Left lung (tissue), 10 donors: ENCODE results near the gene DDX41. TPM values are rescaled to one million over a fixed set of nuclear protein-coding genes. Genes with fewer than 3 reads are reported as not detected.

Experiments
- ATAC-seq: fragments of 200-7000 bp; cut with Tn5 transposase; one replicate; pipeline ENCODE4 v1.9.1; 2020; ENCODE audit warnings: moderate library complexity
- DNase-seq, 4 donors: peaks; one replicate each; pipeline ENCODE4 v3.0.0-alpha.2; 2013 to 2020
- H3K27ac ChIP-seq, 2 donors: fragments of 200-600 bp; sonication (generic) in 1 of 2; one replicate each; pipeline versions ENCODE4 v1.5.0 to v1.8.0; 2020 to 2021
- H3K27me3 ChIP-seq, 2 donors: fragments of 200-600 bp; sonication (generic) in 1 of 2; one replicate each; pipeline versions ENCODE4 v1.5.0 to v1.8.0; 2020 to 2021
- H3K36me3 ChIP-seq, 2 donors: fragments of 200-600 bp; sonication (generic) in 1 of 2; one replicate each; pipeline versions ENCODE4 v1.5.0 to v1.8.0; 2020 to 2021
- H3K4me1 ChIP-seq, 2 donors: fragments of 200-600 bp; one replicate each; pipeline ENCODE4 v1.8.0; 2021
- H3K4me3 ChIP-seq, 2 donors: fragments of 200-600 bp; sonication (generic) in 1 of 2; one replicate each; pipeline versions ENCODE4 v1.5.0 to v1.8.0; 2020 to 2021; ENCODE audit warnings: mild to moderate bottlenecking in 1 of 2
- H3K9me3 ChIP-seq, 2 donors: fragments of 200-600 bp; sonication (generic) in 1 of 2; one replicate each; pipeline versions ENCODE4 v1.5.0 to v1.8.0; 2020 to 2021
- intact Hi-C, 2 donors: fragments of 100-400 bp; cut with DNase I; formaldehyde crosslinking; loops; one replicate each; pipeline versions ENCODE4 v1.11.2 to v1.14.2; 2022
- polyA plus RNA-seq, 6 donors: library from polyadenylated mRNA; unstranded; fragments of 120-200 nt; gene quantifications; one replicate each; pipeline ENCODE4 v1.2.1, GENCODE V29; 2013; ENCODE audit not compliant: insufficient read length in 6 of 6
- total RNA-seq, 2 donors: library from RNA; stranded (reverse); fragmentation: NEBNext Ultra II Directional; extraction: Animal tissue kit (Norgen Biotek cat#: 25700); gene quantifications; one replicate each; pipeline ENCODE4 v1.2.1, GENCODE V29; 2021
- TF ChIP-seq, protein P1 (sequence below), 2 donors: fragments of 200-600 bp; sonication (generic) in 1 of 2; IDR thresholded peaks; one replicate each; pipeline versions ENCODE4 v1.5.0 to v1.8.0; 2021; ENCODE audit warnings: antibody characterized with exemption in 2 of 2
- donor health status: DM: no; HTN: yes; CAD: no.
- donor health status: DM: no; HTN: no; CAD: no.

The DDX41 gene
- total and polyA plus RNA-seq, 8 donors, result 65.9 to 90.2 (median 81.9) TPM

DNA sequence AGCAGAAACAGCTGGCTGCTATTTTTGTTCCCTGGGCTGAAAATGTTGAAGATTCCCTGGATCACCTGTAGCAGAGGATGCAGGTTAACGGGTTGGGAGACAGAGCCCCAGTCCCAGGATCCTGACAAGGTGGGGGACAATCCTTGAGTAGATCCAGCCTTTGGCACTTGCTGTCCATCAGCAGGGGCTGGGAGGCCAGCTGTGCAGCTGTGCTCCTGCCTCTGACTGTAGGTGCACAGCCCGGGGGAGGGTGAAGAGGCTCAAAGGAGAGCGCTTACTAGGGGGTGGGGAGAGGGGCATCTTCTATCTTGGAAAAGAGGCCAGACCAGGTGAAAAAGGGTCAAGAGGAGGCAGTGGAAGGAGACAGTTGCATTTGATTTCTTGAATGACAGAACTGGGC lies 3.5 kb upstream of the DDX41 start:
- Histone ChIP-seq H3K9me3 (no peaks in the 10 kb centered on the region), H3K27me3 (no peaks in the 10 kb centered on the region), H3K36me3 (peaks cover 0 to 66% of the 10 kb centered on the region in 2 donors), H3K4me1 (peaks cover 9 to 23% of the 10 kb centered on the region in 2 donors), H3K27ac (no peak overlapping the region), H3K4me3 (no peak overlapping the region)
- ATAC-seq (no peak), DNase-seq (no peak)
- intact Hi-C loops, result no loop called here
- TF ChIP-seq, protein P1, sequence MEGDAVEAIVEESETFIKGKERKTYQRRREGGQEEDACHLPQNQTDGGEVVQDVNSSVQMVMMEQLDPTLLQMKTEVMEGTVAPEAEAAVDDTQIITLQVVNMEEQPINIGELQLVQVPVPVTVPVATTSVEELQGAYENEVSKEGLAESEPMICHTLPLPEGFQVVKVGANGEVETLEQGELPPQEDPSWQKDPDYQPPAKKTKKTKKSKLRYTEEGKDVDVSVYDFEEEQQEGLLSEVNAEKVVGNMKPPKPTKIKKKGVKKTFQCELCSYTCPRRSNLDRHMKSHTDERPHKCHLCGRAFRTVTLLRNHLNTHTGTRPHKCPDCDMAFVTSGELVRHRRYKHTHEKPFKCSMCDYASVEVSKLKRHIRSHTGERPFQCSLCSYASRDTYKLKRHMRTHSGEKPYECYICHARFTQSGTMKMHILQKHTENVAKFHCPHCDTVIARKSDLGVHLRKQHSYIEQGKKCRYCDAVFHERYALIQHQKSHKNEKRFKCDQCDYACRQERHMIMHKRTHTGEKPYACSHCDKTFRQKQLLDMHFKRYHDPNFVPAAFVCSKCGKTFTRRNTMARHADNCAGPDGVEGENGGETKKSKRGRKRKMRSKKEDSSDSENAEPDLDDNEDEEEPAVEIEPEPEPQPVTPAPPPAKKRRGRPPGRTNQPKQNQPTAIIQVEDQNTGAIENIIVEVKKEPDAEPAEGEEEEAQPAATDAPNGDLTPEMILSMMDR (IDR thresholded peaks at IDR 0.05), result no peak

DNA sequence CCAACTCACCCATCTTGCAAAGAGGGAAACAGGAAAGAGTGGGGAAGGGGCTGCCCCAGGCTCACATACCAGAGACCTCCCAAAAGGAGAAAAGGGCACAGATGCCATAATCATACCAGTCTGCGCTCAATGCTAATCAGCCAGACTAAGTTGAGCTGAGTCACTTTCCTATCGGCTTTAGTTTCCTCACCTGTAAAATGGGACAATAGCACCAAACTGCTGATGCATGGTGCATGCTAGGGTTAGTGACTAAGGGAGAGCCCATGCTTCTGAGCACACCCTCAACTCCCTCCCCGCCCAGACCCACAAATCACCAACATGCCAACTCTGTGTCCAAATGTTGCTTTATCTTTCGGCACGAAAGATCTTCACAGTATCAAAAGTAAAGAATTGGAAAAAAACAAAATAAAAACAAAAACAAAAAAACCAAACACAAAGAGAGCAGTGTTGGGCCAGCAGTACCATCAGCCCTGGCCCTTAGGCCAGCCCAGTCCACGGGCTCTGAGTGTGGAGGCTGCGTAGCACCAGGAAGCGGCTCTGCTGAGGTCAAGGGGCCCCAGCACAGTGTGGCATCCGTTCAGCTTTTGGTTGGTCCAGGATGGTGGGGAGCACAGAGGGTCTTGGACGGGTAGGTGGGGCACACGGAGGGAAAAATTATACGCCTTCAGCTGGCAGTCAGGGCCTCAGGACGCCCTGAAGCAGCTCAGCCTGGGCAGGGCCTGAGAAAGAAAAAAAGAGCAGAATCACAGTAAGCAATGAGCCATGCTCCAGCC lies 2.9 kb upstream of the DDX41 start:
- DNase-seq (no peak), ATAC-seq (no peak)
- TF ChIP-seq, protein P1 (IDR thresholded peaks at IDR 0.05), result no peak
- intact Hi-C loops, result no loop called here
- H3K4me3 ChIP-seq, result no peak overlapping the region
- peaks cover 9 to 29% of the 10 kb centered on the region in 2 donors for H3K4me1 ChIP-seq
- no peak overlapping the region for H3K27ac ChIP-seq
- H3K27me3 ChIP-seq, result no peaks in the 10 kb centered on the region
- H3K36me3 ChIP-seq, result peaks cover 0 to 66% of the 10 kb centered on the region in 2 donors
- no peaks in the 10 kb centered on the region for H3K9me3 ChIP-seq

DNA sequence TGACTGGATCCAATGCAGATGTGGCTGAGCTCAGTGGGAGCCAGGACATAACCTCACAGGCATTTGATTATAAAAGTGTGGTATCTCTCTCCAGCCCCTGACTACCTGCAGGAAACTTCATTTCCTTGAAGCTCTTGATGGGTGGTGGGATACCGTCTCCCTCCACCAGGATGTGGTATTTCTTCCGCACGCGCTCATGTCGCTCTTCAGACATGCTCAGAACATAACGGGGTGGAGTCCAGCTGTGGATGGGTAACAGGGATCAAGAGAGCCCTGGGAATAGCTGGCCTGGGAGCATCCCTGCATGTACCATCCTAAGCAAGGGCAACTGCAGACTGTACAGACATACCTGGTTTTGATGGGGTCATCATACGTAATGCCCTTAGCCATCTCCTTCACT lies 1.2 kb downstream of the DDX41 start:
- Histone ChIP-seq H3K4me3 (peak overlapping the region in 1 of 2 donors; percentile 98), H3K36me3 (peaks cover 0 to 67% of the 10 kb centered on the region in 2 donors), H3K27ac (no peak overlapping the region), H3K4me1 (peaks cover 9 to 44% of the 10 kb centered on the region in 2 donors), H3K9me3 (no peaks in the 10 kb centered on the region), H3K27me3 (no peaks in the 10 kb centered on the region)
- DNase-seq (no peak), ATAC-seq (no peak)
- intact Hi-C loops, result no loop called here
- TF ChIP-seq, protein P1 (IDR thresholded peaks at IDR 0.05), result no peak

DNA sequence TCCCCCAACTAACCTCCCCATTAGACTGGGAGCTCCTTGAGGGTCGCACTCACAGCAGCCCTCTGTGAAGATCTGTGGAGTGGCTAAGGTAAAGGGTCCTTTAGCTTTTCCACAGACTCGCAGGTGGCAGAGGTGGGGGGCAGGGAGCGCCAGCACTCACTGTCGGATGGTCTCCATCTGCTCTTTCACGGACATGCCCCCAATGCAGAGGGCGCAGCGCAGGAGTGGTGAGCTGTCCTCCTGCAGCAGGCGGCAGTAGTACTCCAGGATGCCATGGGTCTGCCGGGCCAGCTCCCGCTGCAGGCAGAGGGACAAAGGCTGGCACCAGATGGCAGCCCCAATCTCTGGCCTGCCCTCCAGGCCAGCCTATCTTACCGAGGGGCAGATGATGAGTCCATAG lies 2.2 kb downstream of the DDX41 start:
- intact Hi-C loops, result no loop called here
- no peaks in the 10 kb centered on the region for H3K27me3 ChIP-seq
- no peak overlapping the region for H3K4me3 ChIP-seq
- peaks cover 0 to 65% of the 10 kb centered on the region in 2 donors for H3K36me3 ChIP-seq
- no peak for ATAC-seq
- TF ChIP-seq, protein P1 (IDR thresholded peaks at IDR 0.05), result no peak
- no peak overlapping the region for H3K27ac ChIP-seq
- H3K4me1 ChIP-seq, result peaks cover 9 to 51% of the 10 kb centered on the region in 2 donors
- H3K9me3 ChIP-seq, result no peaks in the 10 kb centered on the region
- DNase-seq, result no peak

GRCh38 chr5:177513500-177513899 lies 3.3 kb downstream of the DDX41 start:
- Histone ChIP-seq H3K27me3 (no peaks in the 10 kb centered on the region), H3K36me3 (peaks cover 0 to 60% of the 10 kb centered on the region in 2 donors), H3K4me1 (peaks cover 9 to 51% of the 10 kb centered on the region in 2 donors), H3K9me3 (no peaks in the 10 kb centered on the region), H3K4me3 (no peak overlapping the region), H3K27ac (no peak overlapping the region)
- intact Hi-C loops, result no loop called here
- TF ChIP-seq, protein P1 (IDR thresholded peaks at IDR 0.05), result no peak
- DNase-seq (no peak), ATAC-seq (no peak)
